ENCODE results near the gene RNF181.
A peak's percentile ranks its signal among the peaks of the same experiment; 100 is the strongest.
"Not testable (repeated sequence)": the region's sequence is repeated elsewhere in the genome, so short reads cannot be mapped to it uniquely, and the experiment has no call there.

Gene RNF181

DNA sequence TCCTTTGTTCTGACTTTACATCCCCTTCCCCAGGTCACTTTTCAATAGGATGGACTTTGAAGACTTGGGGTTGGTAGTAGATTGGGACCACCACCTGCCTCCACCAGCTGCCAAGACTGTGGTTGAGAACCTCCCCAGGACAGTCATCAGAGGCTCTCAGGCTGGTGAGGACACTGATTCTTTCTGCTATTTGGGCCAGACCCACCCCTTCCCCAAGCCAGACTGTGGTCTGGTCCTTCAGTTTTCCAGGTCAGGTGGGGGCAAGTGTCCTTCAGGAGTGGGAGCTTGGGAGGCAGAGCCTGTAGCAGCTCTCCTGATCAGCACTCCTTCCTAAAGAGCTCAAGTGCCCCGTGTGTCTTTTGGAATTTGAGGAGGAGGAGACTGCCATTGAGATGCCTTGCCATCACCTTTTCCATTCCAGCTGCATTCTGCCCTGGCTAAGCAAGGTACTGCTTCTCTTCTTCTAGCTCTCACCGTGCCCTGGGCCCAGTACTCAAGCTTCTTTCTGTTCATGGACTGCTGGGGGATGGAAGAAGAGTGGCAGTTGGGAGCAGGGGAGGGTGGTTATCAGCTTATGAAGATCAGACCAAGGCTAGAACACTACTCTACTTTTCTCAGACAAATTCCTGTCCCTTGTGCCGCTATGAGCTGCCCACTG, 1.1 kb downstream of the RNF181 start:
- DNase-seq, result no peak

DNA sequence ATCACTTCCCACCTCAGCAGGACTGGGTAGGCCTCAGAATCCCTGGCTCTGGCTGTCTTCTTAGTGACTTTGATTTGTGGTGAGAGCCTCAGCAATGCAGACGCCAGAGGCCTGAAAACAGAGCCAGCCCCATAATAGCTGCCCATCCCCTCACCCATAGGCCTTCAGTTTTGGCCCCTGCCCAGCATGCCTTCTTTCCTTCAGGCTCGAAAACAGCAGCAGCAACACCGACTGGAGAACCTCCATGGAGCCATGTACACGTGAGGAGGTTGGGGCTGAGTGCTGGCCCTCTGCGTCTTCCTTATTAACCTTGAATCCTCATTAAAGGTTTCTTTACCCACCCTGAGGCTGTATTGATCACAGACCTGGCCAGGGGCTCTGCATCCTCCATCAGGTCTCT, 1.7 kb downstream of the RNF181 start:
- no peak for DNase-seq

DNA sequence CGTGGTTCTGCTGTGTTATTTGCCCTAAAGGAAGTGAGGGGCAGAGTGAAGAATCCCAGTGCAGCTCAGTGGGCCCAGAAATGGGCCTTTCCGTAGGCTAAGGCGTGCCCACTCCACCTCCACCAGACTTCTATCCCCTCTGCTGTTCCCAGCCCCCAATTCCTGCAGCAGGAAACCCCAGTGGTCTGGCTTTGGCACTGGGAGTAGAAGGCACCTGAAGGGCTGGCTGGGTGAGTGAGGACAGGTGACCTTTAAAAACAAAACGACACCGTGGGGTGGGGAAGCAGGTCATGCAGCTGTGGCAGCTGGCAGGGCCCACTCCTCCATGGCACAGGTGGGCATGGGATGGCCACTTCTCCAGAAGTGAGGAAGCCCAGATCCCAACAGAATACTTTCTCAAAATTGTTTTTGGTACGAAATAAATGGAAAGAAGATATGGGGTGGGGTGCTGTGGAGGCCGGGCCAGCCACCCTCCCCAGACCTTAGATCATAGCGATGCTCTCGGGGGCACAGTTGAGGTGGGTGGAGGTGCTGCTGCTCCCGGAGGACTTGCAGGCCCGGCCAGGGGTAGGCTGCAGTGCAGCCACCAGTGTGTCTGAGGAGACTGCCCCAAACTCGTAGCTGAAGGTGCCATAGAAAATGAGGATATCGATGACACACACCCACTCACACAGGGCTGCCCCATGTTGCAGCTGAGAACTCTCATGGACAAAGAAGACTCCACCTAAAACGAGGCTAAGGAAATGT, 3.2 kb downstream of the RNF181 start:
- DNase-seq, result no peak

DNA sequence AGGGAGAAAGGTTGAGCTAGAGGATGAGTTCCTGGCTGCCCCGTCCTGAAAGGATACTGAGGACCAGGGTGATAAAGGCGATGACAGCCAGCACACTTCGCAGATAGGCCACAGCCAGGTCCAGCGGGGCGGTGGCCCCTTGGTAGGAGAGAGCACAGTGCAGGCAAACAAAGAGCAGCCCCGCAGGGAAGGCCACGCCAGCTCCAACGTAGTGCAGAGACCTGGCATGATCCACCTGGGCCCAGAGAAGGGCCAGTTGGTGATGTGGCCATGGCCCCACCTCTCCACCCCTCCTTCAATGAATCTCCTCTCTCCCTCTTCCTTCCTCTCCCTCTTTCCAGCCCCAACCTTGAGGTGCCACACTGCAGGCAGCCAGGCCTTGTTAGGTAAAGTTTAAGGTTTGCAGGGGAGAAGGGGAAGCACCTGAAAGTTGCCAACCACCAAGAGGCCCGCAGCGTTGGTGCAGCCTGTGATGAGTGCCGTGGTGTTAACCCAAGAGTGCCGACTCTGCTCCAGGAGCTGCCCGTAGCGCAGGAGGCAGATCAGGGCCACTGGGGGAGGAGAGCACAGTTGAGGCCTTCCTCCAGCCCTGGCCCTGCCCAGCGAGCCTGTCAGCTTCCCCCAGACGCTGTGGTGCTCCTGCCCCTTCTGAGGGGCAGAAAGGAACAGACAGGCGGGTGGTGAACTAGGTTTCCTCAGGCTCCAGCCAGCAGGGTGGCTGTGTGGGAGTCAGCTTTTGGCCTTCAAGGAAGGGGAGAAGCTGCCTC, 4.1 kb downstream of the RNF181 start:
- no peak for DNase-seq

DNA sequence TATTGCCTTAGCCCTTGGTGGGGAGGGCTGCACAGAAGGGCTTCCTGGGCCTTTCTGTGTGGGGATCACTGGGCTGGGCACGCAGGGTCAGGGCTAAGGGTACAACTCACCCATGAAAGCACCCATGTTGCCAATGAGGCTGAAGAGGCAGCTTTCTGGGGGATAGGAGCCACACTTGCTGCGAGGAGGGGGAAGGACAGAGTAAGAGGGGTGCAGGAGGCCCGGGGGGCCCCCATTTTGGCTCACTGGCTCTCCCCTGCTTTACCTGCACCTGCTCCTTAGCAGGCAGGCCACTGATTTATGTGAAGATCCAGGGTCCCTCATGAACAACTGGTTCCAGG, 4.7 kb downstream of the RNF181 start:
- DNase-seq, result no peak

DNA sequence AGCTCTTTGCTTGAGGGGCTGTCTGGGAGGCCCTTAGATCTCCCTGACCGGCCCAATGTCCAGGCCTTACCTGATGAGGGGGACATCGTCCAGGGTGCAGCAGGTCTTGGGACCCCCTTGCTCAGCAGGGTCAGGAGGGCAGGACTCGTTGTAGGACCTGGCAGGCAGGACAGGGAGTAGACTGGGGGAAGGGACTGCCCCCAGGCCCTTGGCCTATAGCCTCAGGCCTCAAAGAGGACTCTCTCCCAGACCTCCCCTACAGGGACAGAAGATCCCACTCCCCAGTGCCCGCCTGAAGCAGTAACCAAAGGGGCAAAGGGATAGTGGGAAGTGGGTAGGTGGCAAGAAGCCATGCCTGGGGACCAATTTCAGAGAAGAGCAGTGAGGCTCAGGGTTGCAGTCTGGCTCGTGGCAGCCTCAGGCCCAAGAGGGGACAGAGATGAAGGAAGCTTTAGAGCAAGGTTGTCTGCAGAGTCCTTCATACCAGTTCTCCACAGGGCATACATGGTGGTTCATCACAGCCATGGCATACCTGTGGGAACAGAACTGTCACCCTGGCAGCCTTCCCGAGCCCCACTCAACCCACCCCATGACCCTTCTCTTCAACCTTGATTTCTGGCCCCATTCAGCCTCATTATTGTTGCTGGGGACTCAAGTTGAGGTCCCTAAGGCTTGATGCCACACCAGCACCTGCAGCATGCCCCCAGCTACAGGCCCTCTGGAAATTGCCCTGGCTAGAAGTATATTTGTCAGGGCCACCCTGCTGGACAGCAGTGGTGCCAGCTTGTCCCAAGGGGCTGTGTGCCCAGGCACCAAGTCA, 5.6 kb downstream of the RNF181 start:
- no peak for DNase-seq

DNA sequence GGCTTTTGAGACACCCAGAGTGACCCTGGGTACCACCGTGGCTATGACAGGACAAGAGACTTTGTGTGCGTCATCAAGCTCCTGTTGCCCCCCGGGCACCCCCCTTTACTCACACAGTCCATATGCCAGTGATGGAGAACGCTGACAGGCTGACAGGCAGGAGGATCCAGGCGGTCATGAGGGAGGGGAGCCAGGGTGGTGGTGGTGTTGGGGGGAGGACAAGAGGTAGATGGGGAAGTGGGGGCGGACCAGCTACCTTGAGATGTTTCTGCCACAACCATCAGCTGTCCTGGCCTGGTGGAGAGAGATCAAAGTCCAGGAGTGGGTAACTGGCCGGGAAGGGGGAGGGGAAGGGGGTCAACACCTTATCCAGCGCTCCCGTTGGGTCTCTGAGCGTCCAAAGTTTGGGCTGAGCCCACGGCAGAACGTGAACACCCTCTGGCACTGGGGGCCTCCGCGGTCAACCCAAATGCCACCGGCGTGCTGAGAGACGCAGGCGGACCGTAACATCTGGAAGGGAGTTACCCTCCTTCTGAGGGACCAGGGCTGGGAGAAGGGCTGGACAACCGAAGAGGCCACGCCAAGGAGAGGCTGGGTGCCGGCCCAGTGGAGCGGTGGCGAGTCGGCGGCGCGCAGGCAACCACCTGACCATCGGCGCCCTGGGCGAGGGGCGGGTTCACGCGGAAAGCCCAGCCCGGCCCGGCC, 6.4 kb downstream of the RNF181 start:
- no peak for DNase-seq

DNA sequence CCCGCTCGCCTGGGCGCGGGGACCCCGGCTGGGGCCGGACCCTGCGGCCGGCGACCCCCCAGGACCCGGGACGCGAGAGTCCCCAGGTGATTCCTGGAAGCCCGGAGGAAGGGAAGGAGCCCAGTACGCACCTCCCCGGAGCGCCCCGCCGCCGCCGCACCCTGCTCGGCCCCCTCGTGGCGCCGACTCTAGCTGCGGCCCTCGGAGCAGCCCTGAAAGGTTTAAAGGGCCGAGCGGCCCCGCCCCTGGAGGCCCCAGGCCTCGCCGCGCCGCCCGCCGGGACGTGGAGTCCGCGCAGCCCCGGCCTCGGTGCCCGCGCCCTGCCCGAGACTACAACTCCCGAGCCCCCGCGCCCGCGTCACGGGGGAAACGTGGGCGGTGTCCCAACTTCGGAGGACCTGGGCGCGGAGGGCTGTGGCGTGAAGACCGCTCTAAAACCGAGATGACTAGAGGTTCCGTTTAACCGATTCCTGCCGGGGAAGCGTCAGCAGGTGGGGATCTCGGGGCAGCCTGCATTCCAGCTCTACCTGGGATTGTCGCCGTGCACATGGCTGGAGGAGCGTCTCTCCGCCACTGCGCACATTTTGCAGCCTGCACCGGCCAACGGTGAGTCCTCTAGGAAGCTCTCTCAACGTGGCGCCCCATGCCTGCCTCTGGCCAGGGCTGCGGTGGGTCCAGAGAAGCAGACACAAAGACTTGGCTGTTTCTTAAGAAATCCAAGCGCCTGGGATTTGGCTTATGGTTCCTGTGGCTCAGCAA, 7.1 kb downstream of the RNF181 start, which contains the start of gene TMEM150A:
Gene TMEM150A, minus strand, starts transcription at position 223 of the 759 bp plus-strand sequence. CDS start 750 bp downstream, outside the sequence.
- DNase-seq, result peak; percentile 81

DNA sequence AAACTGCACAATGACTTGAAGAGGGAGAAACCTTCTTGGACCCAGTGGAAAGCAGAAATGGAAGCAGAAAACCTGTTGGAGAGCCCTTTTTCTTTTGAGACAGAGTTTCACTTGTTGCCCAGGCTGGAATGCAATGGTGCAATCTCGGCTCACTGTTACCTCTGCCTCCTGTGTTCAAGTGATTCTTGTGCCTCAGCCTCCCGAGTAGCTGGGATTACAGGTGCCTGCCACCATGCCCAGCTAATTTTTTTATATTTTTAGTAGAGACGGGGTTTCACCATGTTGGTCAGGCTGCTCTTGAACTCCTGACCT, 8.5 kb downstream of the RNF181 start:
- not testable (repeated sequence) for DNase-seq

DNA sequence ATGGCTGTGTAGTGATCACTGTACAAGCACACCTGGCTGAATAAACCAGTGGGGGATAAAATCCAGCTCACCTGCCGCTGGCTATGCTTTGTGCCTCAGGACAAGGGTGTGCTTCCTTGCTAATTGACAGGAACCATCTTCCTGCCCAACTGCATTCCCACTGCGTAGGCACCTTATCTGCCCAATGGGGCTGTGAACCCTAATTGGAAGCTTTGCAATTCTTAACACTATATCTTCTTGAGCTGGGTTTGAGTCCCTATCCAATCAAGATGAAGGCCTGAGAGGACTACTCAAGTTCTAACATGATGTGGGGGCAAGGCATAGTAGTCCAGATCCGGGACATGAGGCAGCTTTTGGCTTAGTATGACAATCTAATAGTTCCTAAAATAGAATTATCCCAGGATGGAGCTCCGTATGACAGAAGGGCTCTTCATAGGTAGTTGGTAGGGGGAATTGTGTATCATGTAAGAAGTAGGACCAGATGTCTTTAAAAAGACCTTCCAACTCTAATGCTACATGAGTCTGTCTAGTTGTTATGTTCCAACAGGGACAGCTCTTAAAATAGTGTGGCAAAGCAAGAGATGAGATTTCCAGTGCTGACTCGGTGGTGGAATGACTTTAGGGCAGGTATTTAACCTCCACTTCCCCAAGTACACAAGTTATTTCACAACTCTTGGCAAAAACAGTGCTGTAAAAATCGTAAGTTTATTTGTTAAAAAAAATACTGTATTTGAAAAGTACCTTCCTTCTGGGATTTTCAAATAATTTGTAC, 9.2 kb downstream of the RNF181 start:
- DNase-seq, result no peak

DNA sequence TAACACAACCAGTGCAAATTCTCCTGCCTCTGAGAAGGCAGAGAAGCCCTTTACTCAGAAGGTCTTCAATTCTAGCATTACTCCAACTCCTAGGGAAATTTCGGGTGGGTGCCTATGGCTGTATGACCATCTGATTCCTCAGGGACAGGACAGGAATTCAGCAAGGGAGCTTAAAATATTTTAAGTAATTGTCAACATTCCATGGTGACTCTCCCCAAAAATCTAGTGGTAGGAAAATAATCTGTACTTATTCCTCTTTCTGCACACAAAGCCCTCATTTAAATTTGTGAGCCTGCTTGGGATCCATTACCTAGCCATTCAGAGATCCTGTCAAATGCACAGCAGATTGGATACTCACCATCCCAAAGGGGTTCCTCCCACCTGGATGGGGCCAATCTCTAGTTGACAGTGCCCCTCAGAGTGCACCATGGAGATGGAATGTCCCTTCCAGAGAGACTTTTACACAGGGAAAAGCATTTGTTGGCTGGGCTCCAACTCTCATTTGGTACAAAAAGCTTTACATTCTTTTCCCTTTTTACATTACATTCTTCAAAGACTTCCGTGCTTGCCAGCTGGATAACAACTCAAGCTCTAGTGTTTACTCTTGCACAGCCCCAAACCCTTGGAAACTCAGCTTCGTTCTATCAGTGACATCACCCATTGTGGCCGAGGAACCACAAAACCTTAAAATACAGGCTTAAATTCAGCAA, 10.0 kb downstream of the RNF181 start:
- no peak for DNase-seq

DNA sequence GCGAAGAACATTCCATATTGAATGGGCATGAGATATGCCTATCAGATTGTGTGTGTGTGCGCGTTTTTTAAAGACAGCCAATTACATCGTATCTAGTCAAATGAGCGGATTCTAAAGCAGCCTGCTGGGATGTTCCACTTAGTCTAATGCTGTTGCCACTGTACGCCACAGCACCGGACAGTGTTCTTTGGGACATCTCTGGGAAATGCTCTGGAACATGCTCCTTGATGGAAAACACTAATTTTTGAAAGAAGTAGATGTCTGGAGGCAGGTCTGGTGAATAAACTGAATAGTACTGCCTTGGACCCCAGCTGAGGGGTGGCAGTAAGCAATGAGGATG, 10.5 kb downstream of the RNF181 start:
- DNase-seq, result no peak

DNA sequence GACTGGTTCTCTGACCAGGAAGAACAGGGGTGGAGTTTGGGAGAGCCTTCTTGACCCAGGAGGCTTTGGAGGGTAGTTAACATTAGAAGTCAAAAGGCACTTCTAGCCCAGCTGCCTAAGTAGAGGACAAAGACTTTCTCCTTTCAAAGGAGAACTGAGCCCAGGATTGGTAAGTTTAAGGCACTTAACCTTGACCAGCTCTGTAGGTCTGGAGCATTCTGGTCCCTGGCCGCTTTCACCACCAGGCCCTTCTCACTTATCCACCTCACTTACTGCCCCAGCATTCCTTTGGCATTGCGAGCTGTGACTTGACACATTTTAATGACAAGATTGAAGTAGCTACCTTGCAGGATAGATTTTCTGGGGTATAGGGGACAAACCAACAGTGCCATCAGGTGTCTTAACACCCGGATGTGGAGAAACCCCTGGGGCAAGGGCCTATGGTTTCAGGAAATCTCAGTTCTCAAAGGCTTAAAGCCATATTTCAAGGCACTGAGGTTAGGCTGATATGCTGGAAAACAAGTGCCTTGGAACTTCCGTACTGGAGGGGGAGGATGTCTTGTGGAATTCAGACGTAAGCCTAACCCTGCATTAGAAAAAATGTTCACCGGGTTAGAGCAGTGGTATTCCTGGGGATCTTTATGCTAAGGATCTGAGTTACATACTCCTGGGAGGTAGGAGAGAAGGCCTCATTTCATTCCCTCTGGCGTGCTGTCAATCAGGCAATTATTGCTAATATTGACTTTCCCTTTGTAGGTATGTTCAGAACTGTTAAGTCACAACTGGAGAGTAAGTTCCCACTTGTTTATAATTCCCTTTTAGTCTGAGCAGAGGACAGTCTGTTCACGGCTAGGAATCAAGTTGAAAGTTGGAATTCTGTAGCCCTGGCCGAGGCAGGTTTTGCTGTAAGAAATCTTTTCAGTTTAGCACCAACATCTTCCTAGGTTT, 12.0 kb downstream of the RNF181 start:
- no peak for DNase-seq

DNA sequence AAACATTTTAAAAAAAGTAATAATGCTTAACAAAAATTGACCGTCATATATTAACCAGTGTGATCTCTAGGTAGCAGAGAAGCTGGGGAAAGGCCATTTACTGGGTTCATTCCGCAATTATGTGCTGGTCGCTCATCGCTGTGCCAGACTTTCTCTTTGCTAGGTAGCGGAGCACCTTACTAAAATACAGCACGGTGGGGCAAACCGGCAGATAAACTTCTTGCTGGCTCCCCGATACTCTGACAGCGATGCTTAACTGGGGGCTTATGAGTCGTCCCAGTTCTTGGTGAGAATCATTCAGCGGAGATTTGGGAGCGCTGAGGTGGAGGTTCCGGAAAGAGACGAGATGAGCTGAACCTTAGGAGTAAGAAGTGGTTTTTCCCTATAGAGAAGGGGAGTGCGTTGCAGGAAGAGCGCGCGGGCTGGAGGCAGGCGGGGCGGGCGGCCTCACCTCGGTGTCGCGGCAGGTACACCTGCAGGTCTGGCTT, 15.7 kb downstream of the RNF181 start:
- DNase-seq, result no peak

DNA sequence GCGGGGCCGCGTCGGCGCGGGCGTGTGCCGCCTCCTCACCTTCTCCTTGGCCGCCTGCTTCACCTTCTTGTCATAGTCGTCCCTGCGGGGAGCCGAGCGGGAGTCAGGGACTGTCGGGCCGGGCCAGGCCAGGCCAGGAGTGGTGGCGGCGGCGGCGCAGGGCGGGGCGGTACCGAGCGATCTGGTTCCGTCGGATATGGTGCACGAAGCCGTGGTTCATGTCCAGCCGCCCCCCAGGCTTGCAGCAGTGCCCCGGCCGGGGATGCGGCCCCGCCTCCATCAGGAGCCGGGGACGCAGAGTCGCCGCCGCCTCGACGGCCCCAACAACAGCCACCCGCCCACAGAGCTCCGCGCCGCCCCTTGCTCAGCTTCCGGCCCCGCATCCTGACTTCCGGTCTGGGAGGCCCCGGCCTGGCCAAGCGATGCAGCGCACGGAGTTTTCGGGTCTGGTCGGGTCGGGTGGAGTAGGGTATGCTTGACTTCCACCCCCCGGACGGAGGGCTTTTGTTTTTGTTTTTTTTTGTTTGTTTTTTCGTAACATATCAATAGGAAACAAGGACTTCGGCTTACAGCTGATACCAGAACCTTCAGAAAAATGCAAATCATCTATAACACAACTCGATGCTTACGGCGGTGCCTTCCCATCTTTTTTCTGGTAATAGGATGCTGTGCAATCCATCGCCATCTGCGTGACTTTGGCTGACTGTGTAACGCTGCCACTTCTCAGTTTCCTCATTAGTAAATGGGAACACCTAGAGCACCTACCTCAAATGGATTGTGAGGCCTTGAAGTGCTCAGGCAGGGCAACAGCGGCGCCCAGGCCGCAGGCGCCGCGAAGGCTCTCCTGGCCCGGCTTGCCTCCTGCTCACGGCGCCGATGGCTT, 16.4 kb downstream of the RNF181 start, which contains the start of gene C2orf68:
Gene C2orf68, minus strand, starts transcription at position 362 of the 883 bp plus-strand sequence. Its CDS starts 82 bp downstream, at position 280.
- DNase-seq, result peak; percentile 47

DNA sequence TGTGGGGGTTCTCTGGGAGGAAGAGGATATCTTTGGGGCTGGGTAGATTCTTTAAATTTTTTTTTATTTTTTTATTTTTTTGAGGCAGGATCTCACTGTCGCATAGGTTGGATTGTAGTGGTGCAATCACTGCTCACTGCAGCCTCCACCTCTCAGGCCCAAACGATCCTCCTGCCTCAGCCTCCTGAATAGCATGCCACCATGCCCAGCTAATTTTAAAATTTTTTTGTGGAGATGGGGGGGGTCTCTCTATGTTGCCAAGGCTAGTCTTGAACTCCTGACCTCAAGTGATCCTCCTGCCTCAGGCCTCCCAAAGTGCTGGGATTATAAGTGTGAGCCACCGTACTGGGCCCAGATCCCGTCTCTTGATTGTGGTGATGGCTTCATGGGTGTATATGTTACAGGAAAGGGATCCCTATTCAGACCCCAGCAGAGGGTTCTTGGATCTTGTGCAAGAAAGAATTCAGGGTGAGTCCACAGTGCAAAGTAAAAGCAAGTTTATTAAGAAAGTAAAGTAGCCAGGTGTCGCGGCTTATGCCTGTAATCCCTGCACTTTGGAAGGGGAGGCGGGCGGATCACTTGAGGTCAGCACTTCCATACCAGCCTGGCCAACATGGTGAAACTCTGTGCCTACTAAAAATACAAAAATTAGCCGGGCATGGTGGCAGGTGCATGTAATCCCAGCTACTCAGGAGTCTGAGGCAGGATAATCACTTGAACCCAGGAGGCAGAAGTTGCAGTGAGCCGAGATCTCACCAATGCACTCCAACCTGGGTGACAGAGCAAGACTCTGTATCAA, 18.4 kb downstream of the RNF181 start:
- no peak for DNase-seq

DNA sequence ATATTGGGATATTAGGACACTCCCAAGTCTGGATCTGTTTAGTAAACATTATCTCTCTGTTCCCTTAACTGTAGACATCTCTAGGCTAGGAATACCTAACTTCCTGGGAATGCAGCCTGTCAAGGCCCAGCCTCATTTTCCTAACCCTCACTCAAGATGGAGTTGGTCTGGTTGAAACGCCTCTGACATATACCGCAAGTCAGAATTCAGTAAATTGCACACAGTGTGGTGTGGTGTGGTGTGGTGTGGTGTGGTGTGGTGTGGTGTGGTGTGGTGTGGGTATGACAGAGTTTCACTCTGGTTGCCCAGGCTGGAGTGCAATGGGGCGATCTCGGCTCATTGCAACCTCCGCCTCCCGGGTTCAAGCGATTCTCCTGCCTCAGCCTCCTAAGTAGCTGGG, 19.2 kb downstream of the RNF181 start:
- DNase-seq, result not testable (repeated sequence)

Measured in kidney glomerular epithelial cell (primary cell).